Thoracic aorta (tissue), 2 donors: ENCODE measurements around the gene PLEK. TPM values are rescaled to one million over a fixed set of nuclear protein-coding genes. Genes with fewer than 3 reads are reported as not detected.
"Not testable (repeated sequence)": the region's sequence is repeated elsewhere in the genome, so short reads cannot be mapped to it uniquely, and the experiment has no call there.

ENCODE experiments used
- ATAC-seq: fragments of 150-250 bp; one replicate; pipeline ENCODE4 v1.8.0; 2017; ENCODE audit warnings: low read depth; ENCODE audit not compliant: insufficient number of reproducible peaks, low FRiP score
- DNase-seq: peaks from one replicate; pipeline ENCODE4 v3.0.0-alpha.2; 2020; ENCODE audit warnings: low spot score
- H3K27ac ChIP-seq, 2 donors: fragments of 200-600 bp; sonication (generic); 1 replicate in 1 of 2; 2 replicates in 1 of 2; pipeline ENCODE4 v1.5.1; 2016; ENCODE audit warnings: mild to moderate bottlenecking in 2 of 2, moderate library complexity in 2 of 2
- H3K27me3 ChIP-seq: fragments of 200-600 bp; sonication (generic); replicated peaks from 2 replicates; pipeline ENCODE4 v1.6.0; 2016; ENCODE audit warnings: mild to moderate bottlenecking; ENCODE audit not compliant: insufficient read depth
- H3K36me3 ChIP-seq: fragments of 200-600 bp; sonication (generic); one replicate; pipeline ENCODE4 v1.5.1; 2016
- H3K4me1 ChIP-seq, 2 donors: fragments of 200-600 bp; sonication (generic); 1 replicate in 1 of 2; 2 replicates in 1 of 2; pipeline versions ENCODE4 v1.5.1 to v1.6.0; 2016; ENCODE audit warnings: low read depth in 2 of 2, mild to moderate bottlenecking in 1 of 2; ENCODE audit not compliant: control insufficient read depth in 1 of 2
- H3K4me3 ChIP-seq: fragments of 200-600 bp; sonication (generic); 2 replicates; pipeline ENCODE4 v1.5.1; 2016; ENCODE audit warnings: mild to moderate bottlenecking
- H3K9me3 ChIP-seq: fragments of 200-600 bp; sonication (generic); 2 replicates; pipeline ENCODE4 v1.5.1; 2016
- CTCF ChIP-seq: fragments of 200-600 bp; sonication (generic); IDR thresholded peaks from one replicate; pipeline ENCODE4 v1.5.1; 2019; ENCODE audit warnings: antibody characterized with exemption
- total RNA-seq, 2 donors: library from RNA; depleted of rRNA; stranded (reverse); fragments of >200 nt; gene quantifications; one replicate each; pipeline versions ENCODE4 v1.1.0 to v1.2.3, GENCODE V29; 2016

Gene PLEK
- total RNA-seq, 2 donors from 2014 or later: 16.2 to 20.7 TPM

GRCh38 chr2:68342470-68342869, 22.6 kb upstream of the PLEK start:
- Histone ChIP-seq H3K4me3 (no peak overlapping the region), H3K9me3 (no peaks in the 10 kb centered on the region), H3K4me1 (no peaks in the 10 kb centered on the region), H3K27ac (no peak overlapping the region), H3K27me3 (no peaks in the 10 kb centered on the region), H3K36me3 (no peaks in the 10 kb centered on the region)
- ATAC-seq (no peak), DNase-seq (no peak)
- no peak for TF ChIP-seq CTCF

- Histone ChIP-seq H3K4me1 (no peaks in the 10 kb centered on the region), H3K4me3 (no peak overlapping the region), H3K27me3 (no peaks in the 10 kb centered on the region), H3K27ac (no peak overlapping the region), H3K36me3 (no peaks in the 10 kb centered on the region), H3K9me3 (no peaks in the 10 kb centered on the region)
- ATAC-seq (no peak), DNase-seq (no peak)
- TF ChIP-seq CTCF: no peak
Measured at GRCh38 chr2:68344031-68344430, 21.1 kb upstream of the PLEK start.

- Histone ChIP-seq H3K4me1 (no peaks in the 10 kb centered on the region), H3K9me3 (no peaks in the 10 kb centered on the region), H3K27ac (no peak overlapping the region), H3K27me3 (no peaks in the 10 kb centered on the region), H3K36me3 (no peaks in the 10 kb centered on the region), H3K4me3 (no peak overlapping the region)
- ATAC-seq (no peak), DNase-seq (no peak)
- TF ChIP-seq CTCF: no peak
Measured at GRCh38 chr2:68345129-68345875, 19.8 kb upstream of the PLEK start.

GRCh38 chr2:68349091-68349490, 16.0 kb upstream of the PLEK start:
- H3K27ac ChIP-seq, H3K27me3 ChIP-seq, ATAC-seq, H3K4me3 ChIP-seq, H3K36me3 ChIP-seq, DNase-seq, H3K9me3 ChIP-seq, H3K4me1 ChIP-seq: not testable (repeated sequence)

GRCh38 chr2:68351997-68352396, 13.1 kb upstream of the PLEK start:
- H3K4me1 ChIP-seq: no peaks in the 10 kb centered on the region
- ATAC-seq: no peak

More at GRCh38 chr2:68351997-68352396, 13.1 kb upstream of the PLEK start:
- Histone ChIP-seq H3K27ac (no peak overlapping the region), H3K9me3 (no peaks in the 10 kb centered on the region), H3K27me3 (no peaks in the 10 kb centered on the region), H3K36me3 (no peaks in the 10 kb centered on the region), H3K4me3 (no peak overlapping the region)
- DNase-seq: no peak
- TF ChIP-seq CTCF: no peak
